K562 (cell line): ENCODE measurements around the gene IPPK. TPM values are rescaled to one million over a fixed set of nuclear protein-coding genes. Genes with fewer than 3 reads are reported as not detected.

Experiments used
- CAMTA2 ChIP-seq: fragments of 250-450 bp; sonication (Bioruptor Pico); conservative IDR thresholded peaks from 2 replicates; pipeline ENCODE4 v1.5.1; 2022
- E4F1 ChIP-seq: fragments of 250-450 bp; sonication (Bioruptor Pico); IDR thresholded peaks from 2 replicates; pipeline ENCODE4 v1.5.0; 2021; ENCODE audit warnings: mild to moderate bottlenecking, borderline replicate concordance
- ERF ChIP-seq: fragments of 450-650 bp; formaldehyde crosslinking; IDR thresholded peaks from 2 replicates; pipeline ENCODE4 v1.4.0; 2020; ENCODE audit warnings: mild to moderate bottlenecking, mixed read lengths
- FOSL1 ChIP-seq: fragments of 200-800 bp; sonication (Bioruptor generic); conservative IDR thresholded peaks from 2 replicates; pipeline ENCODE4 v1.6.1; 2016; ENCODE audit warnings: missing genetic modification characterization, missing compliant biosample characterization
- FOXM1 ChIP-seq, 2 experiments: fragments of 450-650 bp in 1 of 2; sonication (generic) in 1 of 2; formaldehyde crosslinking in 1 of 2; IDR thresholded peaks; 2 replicates each; pipeline versions ENCODE4 v1.6.1 to v1.9.0; 2017 to 2022; ENCODE audit warnings: low read depth in 2 of 2, mild to moderate bottlenecking in 2 of 2, missing genetic modification reagents in 1 of 2, moderate library complexity in 1 of 2
- GABPB1 ChIP-seq: sonication (generic); formaldehyde crosslinking; IDR thresholded peaks from 2 replicates; pipeline ENCODE4 v1.8.0; 2022; ENCODE audit warnings: mild to moderate bottlenecking, missing genetic modification reagents
- KDM1A ChIP-seq, 2 experiments: fragments of 450-650 bp; IDR thresholded peaks; 2 replicates each; pipeline ENCODE4 v1.6.1; 2016; ENCODE audit warnings: mild to moderate bottlenecking in 2 of 2
- NELFE ChIP-seq: IDR thresholded peaks from 2 replicates; pipeline ENCODE4 v1.6.1; 2011; ENCODE audit warnings: mild to moderate bottlenecking; ENCODE audit not compliant: insufficient read depth, insufficient read length
- POLR2AphosphoS5 ChIP-seq: IDR thresholded peaks from 2 replicates; pipeline ENCODE4 v1.6.1; 2011; ENCODE audit warnings: mild to moderate bottlenecking, low read depth, low read length, moderate library complexity; ENCODE audit not compliant: control insufficient read depth, insufficient read depth
- RFX1 ChIP-seq: fragments of 450-650 bp; IDR thresholded peaks from 2 replicates; pipeline ENCODE4 v1.6.1; 2016; ENCODE audit warnings: mild to moderate bottlenecking, moderate library complexity
- SIX5 ChIP-seq, 2 experiments: IDR thresholded peaks; 2 replicates each; pipeline ENCODE4 v1.6.1; 2011; ENCODE audit warnings: low read length in 2 of 2, borderline replicate concordance in 1 of 2, low read depth in 1 of 2, mild to moderate bottlenecking in 1 of 2, moderate library complexity in 1 of 2; ENCODE audit not compliant: insufficient read depth in 1 of 2
- SMAD4 ChIP-seq: fragments of 250-450 bp; sonication (Bioruptor Pico); conservative IDR thresholded peaks from 2 replicates; pipeline ENCODE4 v1.8.0; 2021; ENCODE audit warnings: inconsistent platforms, mild to moderate bottlenecking, moderate library complexity
- SRSF9 ChIP-seq: fragments of 200-400 bp; formaldehyde crosslinking; IDR thresholded peaks from 2 replicates; pipeline ENCODE4 v1.6.1; 2017; ENCODE audit warnings: low read depth, low read length, borderline replicate concordance
- ZBTB17 ChIP-seq: fragments of 450-650 bp; formaldehyde crosslinking; IDR thresholded peaks from 2 replicates; pipeline ENCODE4 v1.4.0; 2020; ENCODE audit warnings: mild to moderate bottlenecking
- ZNF174 ChIP-seq: fragments of 250-450 bp; sonication (Bioruptor Pico); IDR thresholded peaks from 2 replicates; pipeline ENCODE4 v1.4.0; 2020; ENCODE audit warnings: mild to moderate bottlenecking
- ZNF217 ChIP-seq: sonication (generic); formaldehyde crosslinking; IDR thresholded peaks from 2 replicates; pipeline ENCODE4 v1.8.0; 2022; ENCODE audit warnings: mild to moderate bottlenecking, missing genetic modification reagents
- ZNF282 ChIP-seq: sonication (generic); formaldehyde crosslinking; IDR thresholded peaks from 2 replicates; pipeline ENCODE4 v1.8.1; 2023; ENCODE audit warnings: missing genetic modification reagents
- ZNF318 ChIP-seq, 2 experiments: fragments of 450-650 bp; IDR thresholded peaks; 2 replicates each; pipeline ENCODE4 v1.6.1; 2016; ENCODE audit warnings: mild to moderate bottlenecking in 2 of 2, borderline replicate concordance in 1 of 2, low read depth in 1 of 2, moderate library complexity in 1 of 2
- polyA plus RNA-seq, 8 experiments: library from polyadenylated mRNA; depleted of rRNA in 4 of 8; stranded (reverse) in 5 of 8; unstranded in 3 of 8; fragments of >200 nt; fragmentation: Nextera tagmentation in 2 of 8; fragmentation: Illumina TruSeq in 1 of 8; extraction: Ambion mirVana in 2 of 8; extraction: Trizol in 1 of 8; gene quantifications; 2 replicates each; pipeline versions ENCODE4 v1.2.1 to v1.2.3, GENCODE V29; 2011 to 2014; ENCODE audit warnings: inconsistent platforms in 1 of 8, missing spikeins in 1 of 8
- total RNA-seq, 7 experiments: library from RNA; depleted of rRNA in 6 of 7; stranded (reverse); fragments of >200 nt in 6 of 7; fragmentation: Illumina TruSeq in 2 of 7; extraction: Trizol in 2 of 7; gene quantifications; 2 replicates each; pipeline versions ENCODE4 v1.2.1 to v1.2.3, GENCODE V29; 2011 to 2021; ENCODE audit warnings: low replicate concordance in 1 of 7

IPPK gene
- total and polyA plus RNA-seq, 9 of the 15 experiments (the other 6 are each of a cell fraction or from before 2014, with no cell fraction given), result 3.1 to 22.2 (median 11.2) TPM

GRCh38 chr9:92715488-92716231 lies 45.7 kb upstream of the IPPK start (continued):
- no peak for TF ChIP-seq ZNF318 (IDR thresholded peaks at IDR 0.05; ENCODE audit: borderline replicate concordance in 1 of 2, low read depth in 1 of 2)
- no peak for TF ChIP-seq SMAD4 (CRISPR knock-in tag)
- TF ChIP-seq ERF (CRISPR knock-in tag), result no peak
- TF ChIP-seq ZNF217 (CRISPR knock-in tag), result no peak
- no peak for TF ChIP-seq E4F1 (CRISPR knock-in tag)
- no peak for TF ChIP-seq SRSF9
- no peak for TF ChIP-seq GABPB1 (CRISPR knock-in tag)
- no peak for TF ChIP-seq POLR2AphosphoS5
- TF ChIP-seq FOSL1 (tag), result no peak
- no peak for TF ChIP-seq CAMTA2
- no peak for TF ChIP-seq SIX5 (IDR thresholded peaks at IDR 0.05; ENCODE audit: borderline replicate concordance in 1 of 2, insufficient read depth in 1 of 2, low read depth in 1 of 2, low read length in 2 of 2)
- no peak for TF ChIP-seq RFX1
- TF ChIP-seq ZNF174, result no peak
- peak in 1 of 2 experiments; percentile 19; a peak in 1 of 4 replicates for TF ChIP-seq KDM1A (IDR thresholded peaks at IDR 0.05)
- no peak for TF ChIP-seq NELFE
- TF ChIP-seq FOXM1 (IDR thresholded peaks at IDR 0.05; ENCODE audit: low read depth), result no peak
- TF ChIP-seq FOXM1 (CRISPR knock-in tag; IDR thresholded peaks at IDR 0.05; ENCODE audit: low read depth), result no peak
- no peak for TF ChIP-seq ZNF282
- TF ChIP-seq ZBTB17 (CRISPR knock-in tag), result 0 out of 2 replicates have a peak, but pooled peaks have one; percentile 16
